H1 (cell line): Measurements from ENCODE around the gene LIPA. TPM values are rescaled to one million over a fixed set of nuclear protein-coding genes. Genes with fewer than 3 reads are reported as not detected.

ENCODE experiments used
- CTCF ChIA-PET: fragments of 300-600 bp; sonication (Branson Sonifier 250); formaldehyde crosslinking; loops from one replicate; lab custom pipeline; 2021; ENCODE audit not compliant: partially characterized antibody; lab: Charles Lee
- POLR2A ChIA-PET: fragments of 300-600 bp; sonication (Branson Sonifier 250); formaldehyde crosslinking; loops from one replicate; lab custom pipeline; 2021; ENCODE audit warnings: inconsistent platforms; ENCODE audit not compliant: partially characterized antibody; lab: Charles Lee
- DNase-seq, 2 experiments: peaks; one replicate each; pipeline versions ENCODE4 v3.0.0 to v3.0.0-alpha.2; 2010 to 2022; ENCODE audit warnings: low spot score in 2 of 2, low read depth in 1 of 2, mixed read lengths in 1 of 2
- FAIRE-seq: peaks from 2 replicates; lab custom pipeline; 2011; peaks lifted over from hg19 to GRCh38; lab: Jason Lieb, UNC
- H2AFZ ChIP-seq: 2 replicates; pipeline ENCODE4 v1.8.1; 2012; ENCODE audit warnings: low read length, inconsistent platforms
- H2AK5ac ChIP-seq: 2 replicates; pipeline ENCODE4 v1.6.1; 2013; ENCODE audit warnings: low read depth, low read length
- H2BK120ac ChIP-seq: replicated peaks from 2 replicates; pipeline ENCODE3; 2013; ENCODE audit warnings: low read depth, low read length, inconsistent platforms
- H2BK12ac ChIP-seq: 2 replicates; pipeline ENCODE4 v1.6.1; 2013; ENCODE audit warnings: low read depth, low read length
- H2BK15ac ChIP-seq: 2 replicates; pipeline ENCODE4 v1.6.1; 2013; ENCODE audit warnings: low read length
- H2BK20ac ChIP-seq: 2 replicates; pipeline ENCODE4 v1.6.1; 2013; ENCODE audit warnings: low read length
- H2BK5ac ChIP-seq: 2 replicates; pipeline ENCODE4 v1.6.1; 2013; ENCODE audit warnings: low read depth, low read length
- H3K14ac ChIP-seq: 2 replicates; pipeline ENCODE4 v1.6.1; 2013; ENCODE audit warnings: inconsistent platforms; ENCODE audit not compliant: insufficient read length
- H3K18ac ChIP-seq: 2 replicates; pipeline ENCODE4 v1.6.1; 2013; ENCODE audit warnings: low read length; ENCODE audit errors: extremely low read depth
- H3K23ac ChIP-seq: 2 replicates; pipeline ENCODE4 v1.6.1; 2013; ENCODE audit warnings: inconsistent platforms; ENCODE audit not compliant: insufficient read length
- H3K23me2 ChIP-seq: 2 replicates; pipeline ENCODE4 v1.6.1; 2013; ENCODE audit warnings: low read depth, low read length
- H3K27ac ChIP-seq: 2 replicates; pipeline ENCODE4 v1.6.1; 2011; ENCODE audit warnings: low read depth, low read length, inconsistent platforms
- H3K27me3 ChIP-seq, 4 experiments: replicated peaks in 1 of 4; 1 replicate in 1 of 4; 2 replicates in 3 of 4; pipeline versions ENCODE4 v1.6.1 to v1.8.1; 2011 to 2013; ENCODE audit warnings: low read length in 3 of 4, mild to moderate bottlenecking in 3 of 4, inconsistent platforms in 2 of 4, mixed read lengths in 2 of 4, moderate library complexity in 1 of 4; ENCODE audit not compliant: control insufficient read depth in 3 of 4, insufficient read depth in 3 of 4; ENCODE audit errors: extremely low read depth in 1 of 4
- H3K36me3 ChIP-seq, 4 experiments: 2 replicates each; pipeline versions ENCODE4 v1.6.1 to v1.8.1; 2011 to 2013; ENCODE audit warnings: mild to moderate bottlenecking in 4 of 4, low read length in 3 of 4, moderate library complexity in 2 of 4, control low read depth in 1 of 4, inconsistent platforms in 1 of 4; ENCODE audit not compliant: insufficient read depth in 4 of 4, control insufficient read depth in 2 of 4
- H3K4ac ChIP-seq: replicated peaks from 2 replicates; pipeline ENCODE3; 2013; ENCODE audit warnings: low read length, low read depth, mixed read lengths, inconsistent platforms; ENCODE audit not compliant: insufficient read length
- H3K4me1 ChIP-seq, 4 experiments: replicated peaks in 1 of 4; 1 replicate in 1 of 4; 2 replicates in 3 of 4; pipeline versions ENCODE4 v1.6.1 to v1.8.1; 2011 to 2013; ENCODE audit warnings: low read length in 3 of 4, inconsistent platforms in 2 of 4, mixed read lengths in 1 of 4; ENCODE audit not compliant: insufficient read depth in 4 of 4, control insufficient read depth in 3 of 4
- H3K4me2 ChIP-seq, 2 experiments: 2 replicates each; pipeline versions ENCODE4 v1.6.1 to v1.8.1; 2011 to 2013; ENCODE audit warnings: low read depth in 2 of 2, low read length in 2 of 2, control low read depth in 1 of 2, inconsistent platforms in 1 of 2, mild to moderate bottlenecking in 1 of 2; ENCODE audit not compliant: insufficient read depth in 1 of 2
- H3K4me3 ChIP-seq, 4 experiments: fragments of 200-600, 300-600 bp in 1 of 4; sonication (generic), shearing (Covaris generic), sonication (Bioruptor Twin) in 1 of 4; 2 replicates each; pipeline versions ENCODE4 v1.5.1 to v1.8.1; 2011 to 2016; ENCODE audit warnings: low read length in 4 of 4, low read depth in 3 of 4, control low read depth in 2 of 4, inconsistent platforms in 2 of 4, mild to moderate bottlenecking in 2 of 4, mixed read lengths in 1 of 4, moderate library complexity in 1 of 4; ENCODE audit not compliant: insufficient read depth in 2 of 4; ENCODE audit errors: extremely low read depth in 1 of 4
- H3K56ac ChIP-seq: replicated peaks from 2 replicates; pipeline ENCODE3; 2013; ENCODE audit warnings: low read depth, mild to moderate bottlenecking, mixed read lengths, low read length, inconsistent platforms; ENCODE audit not compliant: insufficient read length
- H3K79me1 ChIP-seq: 2 replicates; pipeline ENCODE4 v1.6.1; 2013; ENCODE audit warnings: low read depth, low read length, control low read depth
- H3K79me2 ChIP-seq, 2 experiments: 2 replicates each; pipeline versions ENCODE4 v1.6.1 to v1.8.1; 2012 to 2013; ENCODE audit warnings: low read length in 2 of 2, mild to moderate bottlenecking in 2 of 2, inconsistent platforms in 1 of 2; ENCODE audit not compliant: insufficient read depth in 2 of 2, control insufficient read depth in 1 of 2
- H3K9ac ChIP-seq, 4 experiments: replicated peaks in 1 of 4; 1 replicate in 1 of 4; 2 replicates in 3 of 4; pipeline versions ENCODE4 v1.6.1 to v1.8.1; 2011 to 2013; ENCODE audit warnings: low read depth in 3 of 4, low read length in 3 of 4, control low read depth in 2 of 4, mild to moderate bottlenecking in 2 of 4, moderate library complexity in 2 of 4, inconsistent platforms in 1 of 4; ENCODE audit errors: extremely low read depth in 1 of 4
- H3K9me3 ChIP-seq, 2 experiments: 2 replicates each; pipeline versions ENCODE4 v1.6.1 to v1.8.1; 2012 to 2013; ENCODE audit warnings: mild to moderate bottlenecking in 2 of 2, moderate library complexity in 2 of 2, control low read depth in 1 of 2, inconsistent platforms in 1 of 2, low read depth in 1 of 2, low read length in 1 of 2, mixed read lengths in 1 of 2; ENCODE audit not compliant: insufficient read depth in 2 of 2
- H4K20me1 ChIP-seq, 2 experiments: replicated peaks in 1 of 2; 2 replicates each; pipeline versions ENCODE3 to v1.8.1; 2011 to 2013; ENCODE audit warnings: inconsistent platforms in 2 of 2, low read length in 2 of 2, mild to moderate bottlenecking in 1 of 2; ENCODE audit not compliant: insufficient read depth in 2 of 2, control insufficient read depth in 1 of 2
- H4K5ac ChIP-seq: 2 replicates; pipeline ENCODE4 v1.6.1; 2013; ENCODE audit warnings: low read length, low read depth, mixed read lengths, inconsistent platforms; ENCODE audit not compliant: insufficient read length
- H4K8ac ChIP-seq: 2 replicates; pipeline ENCODE4 v1.8.0; 2013; ENCODE audit warnings: mild to moderate bottlenecking, moderate library complexity, low read length, inconsistent platforms; ENCODE audit not compliant: insufficient read depth; ENCODE audit errors: extremely low read depth
- H4K91ac ChIP-seq: replicated peaks from 2 replicates; pipeline ENCODE3; 2013; ENCODE audit warnings: low read length, mixed read lengths, inconsistent platforms; ENCODE audit not compliant: insufficient read length
- BRCA1 ChIP-seq: IDR thresholded peaks from 2 replicates; pipeline ENCODE4 v1.6.1; 2012; ENCODE audit warnings: low read depth, low read length, improper control_type of control experiment
- CHD1 ChIP-seq: IDR thresholded peaks from 2 replicates; pipeline ENCODE4 v1.6.1; 2012; ENCODE audit warnings: low read depth, low read length, improper control_type of control experiment
- CHD2 ChIP-seq: IDR thresholded peaks from 2 replicates; pipeline ENCODE4 v1.6.1; 2012; ENCODE audit warnings: low read length, improper control_type of control experiment
- GABPA ChIP-seq: IDR thresholded peaks from 2 replicates; pipeline ENCODE4 v1.6.1; 2011; ENCODE audit warnings: mild to moderate bottlenecking, low read length, moderate library complexity, borderline replicate concordance; ENCODE audit not compliant: insufficient read depth
- HDAC2 ChIP-seq, 2 experiments: fragments of 300-600 bp in 1 of 2; sonication (generic) in 1 of 2; IDR thresholded peaks; 2 replicates each; pipeline ENCODE4 v1.6.1; 2011 to 2012; ENCODE audit warnings: low read depth in 2 of 2, low read length in 2 of 2, mild to moderate bottlenecking in 2 of 2, moderate library complexity in 2 of 2, borderline replicate concordance in 1 of 2, inconsistent platforms in 1 of 2
- JUND ChIP-seq: IDR thresholded peaks from 2 replicates; pipeline ENCODE4 v1.6.1; 2011; ENCODE audit warnings: mild to moderate bottlenecking, improper control_type of control experiment, low read length
- MAX ChIP-seq: IDR thresholded peaks from 2 replicates; pipeline ENCODE4 v1.6.1; 2012; ENCODE audit warnings: inconsistent platforms
- PHF8 ChIP-seq: fragments of 200-600 bp; sonication (generic); conservative IDR thresholded peaks from 2 replicates; pipeline ENCODE4 v1.7.1; 2012; ENCODE audit warnings: low read depth, mild to moderate bottlenecking, inconsistent platforms, low read length, moderate library complexity
- POU5F1 ChIP-seq: IDR thresholded peaks from 2 replicates; pipeline ENCODE4 v1.6.1; 2011; ENCODE audit warnings: low read depth, mild to moderate bottlenecking, low read length, moderate library complexity
- SP2 ChIP-seq: IDR thresholded peaks from 2 replicates; pipeline ENCODE4 v1.6.1; 2012; ENCODE audit warnings: mild to moderate bottlenecking, low read length, inconsistent platforms
- SRF ChIP-seq: IDR thresholded peaks from 2 replicates; pipeline ENCODE4 v1.6.1; 2011; ENCODE audit warnings: mild to moderate bottlenecking, low read depth, low read length, moderate library complexity
- TAF1 ChIP-seq: IDR thresholded peaks from 2 replicates; pipeline ENCODE4 v1.6.1; 2011; ENCODE audit warnings: mild to moderate bottlenecking, low read depth, low read length
- TEAD4 ChIP-seq: IDR thresholded peaks from 2 replicates; pipeline ENCODE4 v1.6.1; 2012; ENCODE audit warnings: low read depth, low read length, inconsistent platforms, mixed read lengths
- USF2 ChIP-seq: IDR thresholded peaks from 2 replicates; pipeline ENCODE4 v1.6.1; 2011; ENCODE audit warnings: low read length, improper control_type of control experiment
- ZNF274 ChIP-seq: IDR thresholded peaks from 2 replicates; pipeline ENCODE4 v1.7.0; 2012; ENCODE audit warnings: low read length, borderline replicate concordance; ENCODE audit errors: extremely low read depth
- polyA plus RNA-seq, 7 experiments: library from polyadenylated mRNA; depleted of rRNA in 3 of 7; stranded (reverse) in 5 of 7; unstranded in 2 of 7; fragments of >200 nt in 5 of 7; fragments of 200-250 nt in 2 of 7; gene quantifications; 1 replicate in 5 of 7; 2 replicates in 1 of 7; 4 replicates in 1 of 7; pipeline versions ENCODE4 v1.2.1 to v1.2.3, GENCODE V29; 2011 to 2013; ENCODE audit warnings: missing spikeins in 2 of 7, mixed read lengths in 2 of 7
- total RNA-seq: library from RNA; stranded (reverse); fragmentation: NEBNext Ultra II Directional; extraction: Animal tissue kit (Norgen Biotek cat#: 25700); gene quantifications from 2 replicates; pipeline ENCODE4 v1.2.1, GENCODE V29; 2021

The LIPA gene
- total and polyA plus RNA-seq, 2 of the 8 experiments (the other 6 are each of a cell fraction or from before 2014, with no cell fraction given), result 18.1 to 32.4 TPM

- H3K36me3 ChIP-seq, result no peaks in the 10 kb centered on the region
- H2AK5ac ChIP-seq, result no peak overlapping the region
- H3K23me2 ChIP-seq, result no peaks in the 10 kb centered on the region
- H3K9me3 ChIP-seq, result no peaks in the 10 kb centered on the region
- H2BK12ac ChIP-seq, result no peak overlapping the region
- ChIA-PET POLR2A (no interaction called here), CTCF (interaction anchor here (0.6 to 1.6 kb wide), 3 partner anchors 18 to 34 kb away, joined by 3 to 5 read pairs (median 3); no protein-coding TSS in a partner anchor)
- H3K4me2 ChIP-seq, result no peak overlapping the region
- no peaks in the 10 kb centered on the region for H3K79me1 ChIP-seq
- H3K4ac ChIP-seq, result no peak overlapping the region
- H2BK15ac ChIP-seq, result no peak overlapping the region
- H3K56ac ChIP-seq, result no peak overlapping the region
- H2BK120ac ChIP-seq, result no peak overlapping the region
- H4K5ac ChIP-seq, result no peak overlapping the region
- H3K9ac ChIP-seq, result no peak overlapping the region
- H3K79me2 ChIP-seq, result no peaks in the 10 kb centered on the region
- DNase-seq (no peak), FAIRE-seq (no peak)
- H3K27ac ChIP-seq, result no peak overlapping the region
- no peak overlapping the region for H4K91ac ChIP-seq
- TF ChIP-seq HDAC2 (IDR thresholded peaks at IDR 0.05; ENCODE audit: borderline replicate concordance in 1 of 2, low read depth in 2 of 2, low read length in 2 of 2) (no peak), JUND (no peak), TEAD4 (no peak), CHD1 (no peak), SRF (no peak), GABPA (no peak), CHD2 (no peak), POU5F1 (no peak), MAX (no peak), TAF1 (no peak), USF2 (no peak), PHF8 (no peak), ZNF274 (no peak), BRCA1 (no peak), SP2 (no peak)
- H4K20me1 ChIP-seq, result no peaks in the 10 kb centered on the region
- H3K4me3 ChIP-seq, result no peak overlapping the region
- H4K8ac ChIP-seq, result no peak overlapping the region
- H3K27me3 ChIP-seq, result peaks cover 0 to 1% (median 0%) of the 10 kb centered on the region in 4 experiments; a peak in 1 of 7 replicates
- H3K4me1 ChIP-seq, result peaks cover 0 to 2% (median 0%) of the 10 kb centered on the region in 4 experiments; a peak in 2 of 7 replicates
- H3K18ac ChIP-seq, result no peak overlapping the region
- no peak overlapping the region for H3K23ac ChIP-seq
- no peak overlapping the region for H2BK20ac ChIP-seq
- H3K14ac ChIP-seq, result no peak overlapping the region
- no peak overlapping the region for H2AFZ ChIP-seq
- no peak overlapping the region for H2BK5ac ChIP-seq
Measured at GRCh38 chr10:89183571-89183970, 68.0 kb downstream of the LIPA start.
